Liver (tissue), 9 donors: ENCODE data around the gene KRT37. TPM values are rescaled to one million over a fixed set of nuclear protein-coding genes. Genes with fewer than 3 reads are reported as not detected.

Experiments
- DNase-seq: peaks from one replicate; pipeline ENCODE4 v3.0.0-alpha.2; 2017; ENCODE audit warnings: low spot score
- H3K27ac ChIP-seq, 2 donors: one replicate each; pipeline ENCODE4 v1.7.0; 2013; ENCODE audit warnings: inconsistent platforms in 2 of 2, low read length in 2 of 2, control low read depth in 1 of 2, low read depth in 1 of 2, mild to moderate bottlenecking in 1 of 2
- H3K27me3 ChIP-seq, 4 donors: one replicate each; pipeline versions ENCODE4 v1.6.1 to v1.7.0; 2013; ENCODE audit warnings: low read length in 3 of 4, inconsistent platforms in 1 of 4, mild to moderate bottlenecking in 1 of 4, moderate library complexity in 1 of 4; ENCODE audit not compliant: control insufficient read depth in 4 of 4, insufficient read depth in 4 of 4
- H3K36me3 ChIP-seq, 4 donors: one replicate each; pipeline versions ENCODE4 v1.6.1 to v1.7.0; 2013; ENCODE audit warnings: low read length in 3 of 4, mild to moderate bottlenecking in 3 of 4, low read depth in 1 of 4, moderate library complexity in 1 of 4; ENCODE audit not compliant: control insufficient read depth in 4 of 4, insufficient read depth in 3 of 4
- H3K4me1 ChIP-seq, 4 donors: one replicate each; pipeline versions ENCODE4 v1.6.1 to v1.7.0; 2013; ENCODE audit warnings: low read length in 3 of 4, mild to moderate bottlenecking in 3 of 4, moderate library complexity in 1 of 4; ENCODE audit not compliant: control insufficient read depth in 4 of 4, insufficient read depth in 4 of 4
- H3K4me3 ChIP-seq, 3 donors: one replicate each; pipeline versions ENCODE4 v1.6.1 to v1.7.0; 2013; ENCODE audit warnings: low read length in 3 of 3, control low read depth in 1 of 3, low read depth in 1 of 3, mild to moderate bottlenecking in 1 of 3
- H3K9ac ChIP-seq, 2 donors: one replicate each; pipeline ENCODE4 v1.7.0; 2013; ENCODE audit warnings: low read length in 2 of 2, mild to moderate bottlenecking in 2 of 2, moderate library complexity in 2 of 2, control low read depth in 1 of 2, low read depth in 1 of 2
- H3K9me3 ChIP-seq, 4 donors: one replicate each; pipeline versions ENCODE4 v1.6.1 to v1.7.0; 2013; ENCODE audit warnings: low read length in 3 of 4; ENCODE audit not compliant: control insufficient read depth in 4 of 4
- EGR1 ChIP-seq, 2 donors: IDR thresholded peaks; 2 replicates each; pipeline ENCODE4 v1.6.1; 2016 to 2018; ENCODE audit warnings: antibody characterized with exemption in 2 of 2, low read depth in 2 of 2
- FOXA1 ChIP-seq: IDR thresholded peaks from 2 replicates; pipeline ENCODE4 v1.6.1; 2016; ENCODE audit warnings: antibody characterized with exemption
- FOXA2 ChIP-seq: IDR thresholded peaks from 2 replicates; pipeline ENCODE4 v1.6.1; 2016; ENCODE audit warnings: antibody characterized with exemption
- GABPA ChIP-seq, 2 donors: IDR thresholded peaks in 1 of 2; conservative IDR thresholded peaks in 1 of 2; 2 replicates each; pipeline ENCODE4 v1.6.1; 2016; ENCODE audit warnings: antibody characterized with exemption in 2 of 2, mild to moderate bottlenecking in 1 of 2, moderate library complexity in 1 of 2
- HNF4A ChIP-seq, 2 donors: conservative IDR thresholded peaks; 2 replicates each; pipeline ENCODE4 v1.6.1; 2016; ENCODE audit warnings: antibody characterized with exemption in 2 of 2, mild to moderate bottlenecking in 2 of 2
- HNF4G ChIP-seq: IDR thresholded peaks from 2 replicates; pipeline ENCODE4 v1.6.1; 2016; ENCODE audit warnings: antibody characterized with exemption
- JUND ChIP-seq, 2 donors: IDR thresholded peaks; 2 replicates each; pipeline ENCODE4 v1.6.1; 2016; ENCODE audit warnings: antibody characterized with exemption in 2 of 2
- NR2F2 ChIP-seq: IDR thresholded peaks from 2 replicates; pipeline ENCODE4 v1.6.1; 2016; ENCODE audit warnings: antibody characterized with exemption
- RAD21 ChIP-seq, 2 donors: IDR thresholded peaks; 2 replicates each; pipeline ENCODE4 v1.6.1; 2016; ENCODE audit warnings: antibody characterized with exemption in 2 of 2, mild to moderate bottlenecking in 2 of 2
- RXRA ChIP-seq, 2 donors: IDR thresholded peaks; 2 replicates each; pipeline ENCODE4 v1.6.1; 2017 to 2018; ENCODE audit warnings: antibody characterized with exemption in 2 of 2, mild to moderate bottlenecking in 1 of 2
- SP1 ChIP-seq: IDR thresholded peaks from 2 replicates; pipeline ENCODE4 v1.6.1; 2018; ENCODE audit warnings: antibody characterized with exemption, mild to moderate bottlenecking
- TAF1 ChIP-seq: conservative IDR thresholded peaks from 2 replicates; pipeline ENCODE4 v1.6.1; 2016; ENCODE audit warnings: antibody characterized with exemption, mild to moderate bottlenecking
- YY1 ChIP-seq: IDR thresholded peaks from 2 replicates; pipeline ENCODE4 v1.6.1; 2016; ENCODE audit warnings: antibody characterized with exemption, mild to moderate bottlenecking
- ZBTB33 ChIP-seq: IDR thresholded peaks from 2 replicates; pipeline ENCODE4 v1.6.1; 2016; ENCODE audit warnings: antibody characterized with exemption
- WGBS: extraction: QIAGEN DNeasy Blood & Tissue Kit; methylation state at CpG from one replicate; pipeline ENCODE4 v1.1.7; 2013; 5-methylcytosine and 5-hydroxymethylcytosine counted together
- polyA plus RNA-seq, 2 donors: library from polyadenylated mRNA; stranded (reverse) in 1 of 2; unstranded in 1 of 2; fragments of 200-250 nt in 1 of 2; fragments of >200 nt in 1 of 2; fragmentation: Nextera tagmentation in 1 of 2; extraction: Ambion mirVana in 1 of 2; gene quantifications; one replicate each; pipeline versions ENCODE4 v1.2.1 to v1.2.3, GENCODE V29; 2013 to 2015
- total RNA-seq, 2 donors: library from RNA; depleted of rRNA; stranded (reverse); fragments of >200 nt; gene quantifications; one replicate each; pipeline ENCODE4 v1.2.3, GENCODE V29; 2014
- TF ChIP-seq, protein P1 (sequence below): IDR thresholded peaks from 2 replicates; pipeline ENCODE4 v1.6.1; 2016; ENCODE audit warnings: antibody characterized with exemption
- TF ChIP-seq, protein P2 (sequence below): IDR thresholded peaks from 2 replicates; pipeline ENCODE4 v1.6.1; 2016; ENCODE audit warnings: antibody characterized with exemption
- TF ChIP-seq, protein P3 (sequence below): fragments of 150-350 bp; IDR thresholded peaks from 2 replicates; pipeline ENCODE4 v1.5.1; 2017; ENCODE audit warnings: improper control_type of control experiment, low read depth, low read length; ENCODE audit not compliant: missing input control
- TF ChIP-seq, protein P4 (sequence below): IDR thresholded peaks from 2 replicates; pipeline ENCODE4 v1.6.1; 2016; ENCODE audit warnings: antibody characterized with exemption, mild to moderate bottlenecking
- donor health status: healthy.
- donor health status: healthy.
- donor health status: healthy.
- donor health status: healthy.
- donor health status: healthy.

The KRT37 gene
- total and polyA plus RNA-seq, 4 donors: not detected

DNA sequence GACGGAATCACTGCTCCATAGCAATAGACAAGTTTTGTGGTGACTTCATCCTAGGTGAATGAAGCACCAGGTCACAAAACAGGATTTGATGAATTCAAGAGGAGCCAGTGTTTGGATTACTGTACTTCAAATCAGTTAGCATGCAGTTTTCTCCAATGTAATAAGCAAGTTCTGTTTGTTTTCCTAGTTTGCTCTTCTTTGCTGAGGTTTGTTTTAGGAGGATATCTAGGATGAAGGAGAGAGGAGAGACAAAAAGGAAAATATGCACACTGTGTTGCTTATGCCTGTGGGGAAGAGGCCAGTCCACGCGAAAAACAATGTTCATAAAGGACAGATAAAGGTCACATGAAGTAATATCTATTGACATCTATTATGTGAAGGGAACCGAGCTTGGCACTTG is 9.0 kb downstream of the KRT37 start:
- Histone ChIP-seq H3K9ac (no peak overlapping the region), H3K27me3 (no peaks in the 10 kb centered on the region), H3K27ac (no peak overlapping the region), H3K9me3 (no peaks in the 10 kb centered on the region), H3K4me3 (no peak overlapping the region), H3K4me1 (peaks cover 0 to 17% (median 10%) of the 10 kb centered on the region in 4 donors), H3K36me3 (no peaks in the 10 kb centered on the region)
- DNase-seq: no peak
- TF ChIP-seq FOXA2: no peak
- TF ChIP-seq, protein P1, sequence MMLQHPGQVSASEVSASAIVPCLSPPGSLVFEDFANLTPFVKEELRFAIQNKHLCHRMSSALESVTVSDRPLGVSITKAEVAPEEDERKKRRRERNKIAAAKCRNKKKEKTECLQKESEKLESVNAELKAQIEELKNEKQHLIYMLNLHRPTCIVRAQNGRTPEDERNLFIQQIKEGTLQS: no peak
- TF ChIP-seq JUND (IDR thresholded peaks at IDR 0.05): no peak
- no peak for TF ChIP-seq FOXA1
- no peak for TF ChIP-seq EGR1 (IDR thresholded peaks at IDR 0.05; ENCODE audit: low read depth in 2 of 2)
- no peak for TF ChIP-seq HNF4G
- TF ChIP-seq RAD21 (IDR thresholded peaks at IDR 0.05): no peak
- no peak for TF ChIP-seq NR2F2
- TF ChIP-seq YY1: no peak
- no peak for TF ChIP-seq SP1
- TF ChIP-seq, protein P2, sequence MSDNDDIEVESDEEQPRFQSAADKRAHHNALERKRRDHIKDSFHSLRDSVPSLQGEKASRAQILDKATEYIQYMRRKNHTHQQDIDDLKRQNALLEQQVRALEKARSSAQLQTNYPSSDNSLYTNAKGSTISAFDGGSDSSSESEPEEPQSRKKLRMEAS: no peak
- TF ChIP-seq ZBTB33: no peak
- TF ChIP-seq TAF1: no peak
- no peak for TF ChIP-seq HNF4A (conservative IDR thresholded peaks at IDR 0.05)
- no peak for TF ChIP-seq RXRA (IDR thresholded peaks at IDR 0.05)
- TF ChIP-seq GABPA (IDR thresholded peaks at IDR 0.05 in 1 of 2, conservative IDR thresholded peaks at IDR 0.05 in 1 of 2): no peak
- TF ChIP-seq, protein P3, sequence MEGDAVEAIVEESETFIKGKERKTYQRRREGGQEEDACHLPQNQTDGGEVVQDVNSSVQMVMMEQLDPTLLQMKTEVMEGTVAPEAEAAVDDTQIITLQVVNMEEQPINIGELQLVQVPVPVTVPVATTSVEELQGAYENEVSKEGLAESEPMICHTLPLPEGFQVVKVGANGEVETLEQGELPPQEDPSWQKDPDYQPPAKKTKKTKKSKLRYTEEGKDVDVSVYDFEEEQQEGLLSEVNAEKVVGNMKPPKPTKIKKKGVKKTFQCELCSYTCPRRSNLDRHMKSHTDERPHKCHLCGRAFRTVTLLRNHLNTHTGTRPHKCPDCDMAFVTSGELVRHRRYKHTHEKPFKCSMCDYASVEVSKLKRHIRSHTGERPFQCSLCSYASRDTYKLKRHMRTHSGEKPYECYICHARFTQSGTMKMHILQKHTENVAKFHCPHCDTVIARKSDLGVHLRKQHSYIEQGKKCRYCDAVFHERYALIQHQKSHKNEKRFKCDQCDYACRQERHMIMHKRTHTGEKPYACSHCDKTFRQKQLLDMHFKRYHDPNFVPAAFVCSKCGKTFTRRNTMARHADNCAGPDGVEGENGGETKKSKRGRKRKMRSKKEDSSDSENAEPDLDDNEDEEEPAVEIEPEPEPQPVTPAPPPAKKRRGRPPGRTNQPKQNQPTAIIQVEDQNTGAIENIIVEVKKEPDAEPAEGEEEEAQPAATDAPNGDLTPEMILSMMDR: no peak
- TF ChIP-seq, protein P4, sequence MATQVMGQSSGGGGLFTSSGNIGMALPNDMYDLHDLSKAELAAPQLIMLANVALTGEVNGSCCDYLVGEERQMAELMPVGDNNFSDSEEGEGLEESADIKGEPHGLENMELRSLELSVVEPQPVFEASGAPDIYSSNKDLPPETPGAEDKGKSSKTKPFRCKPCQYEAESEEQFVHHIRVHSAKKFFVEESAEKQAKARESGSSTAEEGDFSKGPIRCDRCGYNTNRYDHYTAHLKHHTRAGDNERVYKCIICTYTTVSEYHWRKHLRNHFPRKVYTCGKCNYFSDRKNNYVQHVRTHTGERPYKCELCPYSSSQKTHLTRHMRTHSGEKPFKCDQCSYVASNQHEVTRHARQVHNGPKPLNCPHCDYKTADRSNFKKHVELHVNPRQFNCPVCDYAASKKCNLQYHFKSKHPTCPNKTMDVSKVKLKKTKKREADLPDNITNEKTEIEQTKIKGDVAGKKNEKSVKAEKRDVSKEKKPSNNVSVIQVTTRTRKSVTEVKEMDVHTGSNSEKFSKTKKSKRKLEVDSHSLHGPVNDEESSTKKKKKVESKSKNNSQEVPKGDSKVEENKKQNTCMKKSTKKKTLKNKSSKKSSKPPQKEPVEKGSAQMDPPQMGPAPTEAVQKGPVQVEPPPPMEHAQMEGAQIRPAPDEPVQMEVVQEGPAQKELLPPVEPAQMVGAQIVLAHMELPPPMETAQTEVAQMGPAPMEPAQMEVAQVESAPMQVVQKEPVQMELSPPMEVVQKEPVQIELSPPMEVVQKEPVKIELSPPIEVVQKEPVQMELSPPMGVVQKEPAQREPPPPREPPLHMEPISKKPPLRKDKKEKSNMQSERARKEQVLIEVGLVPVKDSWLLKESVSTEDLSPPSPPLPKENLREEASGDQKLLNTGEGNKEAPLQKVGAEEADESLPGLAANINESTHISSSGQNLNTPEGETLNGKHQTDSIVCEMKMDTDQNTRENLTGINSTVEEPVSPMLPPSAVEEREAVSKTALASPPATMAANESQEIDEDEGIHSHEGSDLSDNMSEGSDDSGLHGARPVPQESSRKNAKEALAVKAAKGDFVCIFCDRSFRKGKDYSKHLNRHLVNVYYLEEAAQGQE: no peak
- 63% methylated on average over 4 of the region's 4 CpGs for WGBS
